Stomach (tissue), 9 donors: Measurements from ENCODE around the gene VOPP1. TPM values are rescaled to one million over a fixed set of nuclear protein-coding genes. Genes with fewer than 3 reads are reported as not detected.

ENCODE experiments used
- DNase-seq, 2 donors: peaks; one replicate each; pipeline versions ENCODE4 v3.0.0 to v3.0.0-alpha.2; 2013 to 2019
- H3K27ac ChIP-seq, 5 donors: fragments of 200-600 bp in 4 of 5; sonication (generic) in 4 of 5; one replicate each; pipeline ENCODE4 v1.5.1; 2013 to 2019; ENCODE audit warnings: mild to moderate bottlenecking in 1 of 5, moderate library complexity in 1 of 5
- H3K27me3 ChIP-seq, 3 donors: fragments of 200-600 bp; sonication (generic); one replicate each; pipeline ENCODE4 v1.5.1; 2017 to 2019; ENCODE audit warnings: mixed run types in 1 of 3
- H3K36me3 ChIP-seq, 4 donors: fragments of 200-600 bp; sonication (generic); 1 replicate in 3 of 4; 2 replicates in 1 of 4; pipeline ENCODE4 v1.5.1; 2016 to 2019
- H3K4me1 ChIP-seq, 4 donors: fragments of 200-600 bp; sonication (generic); one replicate each; pipeline ENCODE4 v1.5.1; 2016 to 2019
- H3K4me3 ChIP-seq, 4 donors: fragments of 200-600 bp; sonication (generic) in 3 of 4; one replicate each; pipeline ENCODE4 v1.5.1; 2016 to 2019; ENCODE audit warnings: mild to moderate bottlenecking in 1 of 4
- H3K9me3 ChIP-seq, 4 donors: fragments of 200-600 bp; sonication (generic); one replicate each; pipeline ENCODE4 v1.5.1; 2016 to 2019
- CTCF ChIP-seq, 7 experiments: fragments of 450-650 bp in 4 of 7; fragments of 200-600 bp in 3 of 7; sonication (generic) in 3 of 7; IDR thresholded peaks; one replicate each; pipeline ENCODE4 v1.5.1; 2016 to 2019; ENCODE audit warnings: antibody characterized with exemption in 7 of 7, control low read depth in 2 of 7, mild to moderate bottlenecking in 1 of 7
- EP300 ChIP-seq: sonication (generic); formaldehyde crosslinking; IDR thresholded peaks from one replicate; pipeline ENCODE4 v1.6.1; 2017; ENCODE audit warnings: antibody characterized with exemption
- POLR2A ChIP-seq, 4 donors: fragments of 450-650 bp; IDR thresholded peaks; one replicate each; pipeline ENCODE4 v1.6.1; 2016; ENCODE audit warnings: antibody characterized with exemption in 4 of 4, control low read depth in 2 of 4, mild to moderate bottlenecking in 1 of 4, moderate library complexity in 1 of 4
- POLR2AphosphoS5 ChIP-seq, 3 donors: sonication (generic); formaldehyde crosslinking; IDR thresholded peaks; one replicate each; pipeline ENCODE4 v1.6.1; 2016; ENCODE audit warnings: antibody characterized with exemption in 3 of 3
- WGBS, 5 donors: extraction: QIAGEN DNeasy Blood & Tissue Kit in 3 of 5; methylation state at CpG; one replicate each; pipeline versions ENCODE4 v1.1.5 to v1.1.7; 2013 to 2018; 5-methylcytosine and 5-hydroxymethylcytosine counted together
- intact Hi-C: fragments of 100-400 bp; cut with DNase I; formaldehyde crosslinking; loops from one replicate; pipeline ENCODE4 v1.15.1; 2023; ENCODE audit warnings: low total_unique reads
- polyA plus RNA-seq, 3 donors: library from polyadenylated mRNA; stranded (reverse); fragments of 200-250 nt; gene quantifications; one replicate each; pipeline ENCODE4 v1.2.3, GENCODE V29; 2013
- total RNA-seq, 5 donors: library from RNA; depleted of rRNA; stranded (reverse); fragments of >200 nt; gene quantifications; one replicate each; pipeline versions ENCODE4 v1.1.0 to v1.2.3, GENCODE V29; 2014 to 2016
- donor health status: healthy with polysubstance abuse.
- donor health status: Bipolar disorder and iron deficiency.
- donor health status: healthy.

VOPP1 gene
- total and polyA plus RNA-seq, 8 donors, result 14.0 to 117 (median 37.0) TPM

DNA sequence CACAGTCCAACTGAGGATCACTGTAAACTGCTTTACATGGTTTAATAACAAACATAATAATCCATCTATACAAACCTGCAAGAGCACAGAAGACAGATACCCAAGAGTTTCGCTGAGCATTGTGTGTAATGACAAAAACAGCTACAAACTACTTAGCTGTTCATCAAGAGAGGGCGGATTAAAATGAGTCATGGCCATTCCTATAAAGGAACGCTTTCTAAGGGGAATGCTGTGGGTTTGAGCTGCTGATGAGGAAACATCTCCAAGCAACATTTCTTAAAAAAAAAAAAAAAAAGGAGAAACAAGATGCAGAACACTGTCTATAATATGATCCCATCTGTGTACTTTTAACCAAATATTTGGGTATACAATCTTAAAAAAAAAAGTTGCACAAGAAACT is 33.8 kb downstream of the VOPP1 start:
- Histone ChIP-seq H3K27me3 (no peaks in the 10 kb centered on the region), H3K9me3 (no peaks in the 10 kb centered on the region), H3K36me3 (no peaks in the 10 kb centered on the region), H3K4me3 (no peak overlapping the region), H3K4me1 (peaks cover 12 to 60% (median 37%) of the 10 kb centered on the region in 4 donors), H3K27ac (peak overlapping the region in 1 of 5 donors; percentile 19)
- DNase-seq, result no peak
- 60 to 88% (median 76%) methylated on average over 3 of the region's 3 CpGs for WGBS, 5 donors
- intact Hi-C loops, result no loop called here
- TF ChIP-seq POLR2A (IDR thresholded peaks at IDR 0.05) (no peak), CTCF (IDR thresholded peaks at IDR 0.05) (no peak), EP300 (no peak), POLR2AphosphoS5 (IDR thresholded peaks at IDR 0.05) (no peak)

GRCh38 chr7:55537458-55537990 is 34.8 kb downstream of the VOPP1 start:
- intact Hi-C loops, result no loop called here
- no peaks in the 10 kb centered on the region for H3K27me3 ChIP-seq
- no peaks in the 10 kb centered on the region for H3K36me3 ChIP-seq
- DNase-seq, result no peak
- peak overlapping the region in 2 of 5 donors; percentile 53 to 62 for H3K27ac ChIP-seq
- WGBS, 5 donors, result 81 to 96% (median 95%) methylated on average over 14 to 16 of the region's 16 CpGs
- TF ChIP-seq CTCF (IDR thresholded peaks at IDR 0.05) (no peak), POLR2AphosphoS5 (IDR thresholded peaks at IDR 0.05) (no peak), POLR2A (IDR thresholded peaks at IDR 0.05) (no peak), EP300 (no peak)
- H3K9me3 ChIP-seq, result no peaks in the 10 kb centered on the region
- peaks cover 22 to 70% (median 47%) of the 10 kb centered on the region in 4 donors for H3K4me1 ChIP-seq
- no peak overlapping the region for H3K4me3 ChIP-seq

DNA sequence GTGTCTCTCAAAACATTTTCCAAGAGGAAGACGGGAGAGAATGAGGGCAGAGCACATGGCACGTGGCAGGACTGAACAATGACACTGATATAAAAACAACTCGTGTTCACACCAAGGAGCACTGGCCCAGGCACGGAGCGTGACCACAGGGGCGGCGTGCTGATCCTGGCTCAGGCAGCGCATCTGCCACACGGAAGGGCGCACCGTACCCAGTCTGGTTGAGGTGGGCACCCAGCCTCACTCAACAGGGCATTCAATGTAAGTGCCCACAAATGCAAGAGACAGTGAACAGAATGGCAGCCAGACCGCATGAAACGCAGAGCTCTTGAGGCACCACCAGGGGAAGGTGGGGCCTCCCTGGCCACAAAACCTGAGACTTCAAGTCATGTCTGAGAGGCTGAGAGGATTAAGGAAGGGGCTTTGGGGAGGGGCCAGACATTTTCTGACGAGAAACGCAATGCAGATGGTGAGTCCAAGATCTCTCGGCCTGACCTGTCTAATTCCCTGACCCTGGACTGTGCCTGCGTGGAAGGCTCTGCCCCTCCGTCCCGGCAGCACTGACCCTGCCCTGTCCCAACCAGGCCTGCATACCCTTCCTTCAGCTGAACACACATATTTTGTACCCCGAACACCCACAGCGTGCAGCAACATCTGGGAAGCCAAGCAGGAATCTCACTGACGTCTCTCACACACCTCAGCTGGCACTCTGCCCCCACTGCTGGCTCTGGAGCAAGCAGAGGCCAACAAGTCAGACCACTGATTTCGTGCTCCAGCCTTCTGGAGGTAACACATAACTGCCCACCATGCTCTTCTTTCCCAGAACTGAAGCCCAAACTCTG is 35.5 kb downstream of the VOPP1 start:
- TF ChIP-seq POLR2AphosphoS5 (IDR thresholded peaks at IDR 0.05), result no peak
- TF ChIP-seq CTCF (IDR thresholded peaks at IDR 0.05), result no peak
- TF ChIP-seq POLR2A (IDR thresholded peaks at IDR 0.05), result no peak
- no peak for TF ChIP-seq EP300
- intact Hi-C loops, result no loop called here
- Histone ChIP-seq H3K4me3 (no peak overlapping the region), H3K27me3 (no peaks in the 10 kb centered on the region), H3K9me3 (no peaks in the 10 kb centered on the region), H3K27ac (peak overlapping the region in 2 of 5 donors; percentile 62 to 73), H3K4me1 (peaks cover 28 to 77% (median 50%) of the 10 kb centered on the region in 4 donors), H3K36me3 (no peaks in the 10 kb centered on the region)
- DNase-seq, result no peak
- 83 to 90% (median 85%) methylated on average over 22 to 23 of the region's 23 CpGs for WGBS, 5 donors

DNA sequence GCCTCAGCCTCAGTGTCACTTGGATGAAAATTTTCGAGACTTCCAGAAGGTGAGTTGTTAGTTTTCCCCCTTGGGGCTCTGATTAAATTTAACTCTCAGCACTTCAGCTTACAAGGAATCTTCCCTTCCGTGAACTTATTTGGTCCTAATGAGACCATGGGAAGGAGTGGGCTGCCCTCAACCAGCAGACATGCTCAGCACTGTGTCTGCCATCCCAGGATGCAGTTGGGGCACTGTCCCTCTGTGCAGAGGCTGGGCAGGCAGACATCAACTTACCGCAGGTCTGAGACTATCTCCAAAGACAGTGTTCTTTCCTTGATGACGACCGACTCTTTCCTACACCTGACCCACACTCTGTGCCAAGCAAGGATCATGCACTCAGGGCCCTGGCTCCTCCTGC is 36.7 kb downstream of the VOPP1 start:
- no peak for TF ChIP-seq POLR2AphosphoS5 (IDR thresholded peaks at IDR 0.05)
- no peak for TF ChIP-seq CTCF (IDR thresholded peaks at IDR 0.05)
- no peak for TF ChIP-seq POLR2A (IDR thresholded peaks at IDR 0.05)
- TF ChIP-seq EP300, result no peak
- no peaks in the 10 kb centered on the region for H3K36me3 ChIP-seq
- peak overlapping the region in 3 of 5 donors; percentile 39 to 73 (median 62) for H3K27ac ChIP-seq

More for the DNA sequence above, 36.7 kb downstream of the VOPP1 start:
- DNase-seq, result no peak
- Histone ChIP-seq H3K4me3 (no peak overlapping the region), H3K27me3 (no peaks in the 10 kb centered on the region), H3K4me1 (peaks cover 36 to 85% (median 58%) of the 10 kb centered on the region in 4 donors), H3K9me3 (no peaks in the 10 kb centered on the region)
- intact Hi-C loops, result no loop called here
- 81 to 88% (median 87%) methylated on average over 5 of the region's 5 CpGs for WGBS, 5 donors
